Lower lobe of right lung (tissue), 2 donors: ENCODE results near the gene PAGE4. TPM values are rescaled to one million over a fixed set of nuclear protein-coding genes. Genes with fewer than 3 reads are reported as not detected.

Source experiments
- ATAC-seq, 2 donors: fragments of 200-7000 bp; cut with Tn5 transposase; one replicate each; pipeline ENCODE4 v1.9.1; 2020 to 2022; ENCODE audit warnings: mild to moderate bottlenecking in 2 of 2, moderate library complexity in 2 of 2
- DNase-seq: peaks from one replicate; pipeline ENCODE4 v3.0.0-alpha.2; 2020
- H3K27ac ChIP-seq: fragments of 200-600 bp; one replicate; pipeline ENCODE4 v1.8.0; 2022
- H3K27me3 ChIP-seq: fragments of 200-600 bp; one replicate; pipeline ENCODE4 v1.8.0; 2022; ENCODE audit warnings: low read depth
- H3K36me3 ChIP-seq: fragments of 200-600 bp; one replicate; pipeline ENCODE4 v1.8.0; 2022; ENCODE audit warnings: mild to moderate bottlenecking
- H3K4me1 ChIP-seq: fragments of 200-600 bp; one replicate; pipeline ENCODE4 v1.8.0; 2022
- H3K4me3 ChIP-seq: fragments of 200-600 bp; one replicate; pipeline ENCODE4 v1.8.0; 2022; ENCODE audit warnings: mild to moderate bottlenecking
- H3K9me3 ChIP-seq: fragments of 200-600 bp; one replicate; pipeline ENCODE4 v1.8.0; 2022
- CTCF ChIP-seq: fragments of 200-600 bp; IDR thresholded peaks from one replicate; pipeline ENCODE4 v1.8.0; 2022; ENCODE audit warnings: antibody characterized with exemption, mild to moderate bottlenecking
- intact Hi-C: fragments of 100-400 bp; cut with DNase I; formaldehyde crosslinking; loops from one replicate; pipeline ENCODE4 v1.11.0; 2022
- total RNA-seq: library from RNA; stranded (reverse); fragmentation: NEBNext Ultra II Directional; extraction: Animal tissue kit (Norgen Biotek cat#: 25700); gene quantifications from one replicate; pipeline ENCODE4 v1.2.1, GENCODE V29; 2021
- donor health status: DM: no; HTN: yes; CAD: no; lungs with severe emphysema.

The PAGE4 gene
- total RNA-seq, 1 donor from 2014 or later = not detected

GRCh38 chrX:49860867-49861535 lies 31.9 kb downstream of the PAGE4 start:
- intact Hi-C loops = no loop called here

GRCh38 chrX:49862093-49862492 lies 33.0 kb downstream of the PAGE4 start:
- Histone ChIP-seq H3K4me3 (no peak overlapping the region), H3K36me3 (no peaks in the 10 kb centered on the region), H3K9me3 (no peaks in the 10 kb centered on the region), H3K27me3 (no peaks in the 10 kb centered on the region), H3K27ac (no peak overlapping the region), H3K4me1 (no peaks in the 10 kb centered on the region)
- DNase-seq (no peak), ATAC-seq (no peak)
- intact Hi-C loops = no loop called here
- TF ChIP-seq CTCF = no peak

More at GRCh38 chrX:49860867-49861535, 31.9 kb downstream of the PAGE4 start:
- H3K27ac ChIP-seq = no peak overlapping the region
- ATAC-seq = no peak
- no peaks in the 10 kb centered on the region for H3K27me3 ChIP-seq
- DNase-seq = no peak
- no peaks in the 10 kb centered on the region for H3K9me3 ChIP-seq
- H3K36me3 ChIP-seq = no peaks in the 10 kb centered on the region
- H3K4me3 ChIP-seq = no peak overlapping the region
- TF ChIP-seq CTCF = no peak
- no peaks in the 10 kb centered on the region for H3K4me1 ChIP-seq

GRCh38 chrX:49868739-49869138 lies 39.6 kb downstream of the PAGE4 start:
- intact Hi-C loops = no loop called here
- Histone ChIP-seq H3K9me3 (no peaks in the 10 kb centered on the region), H3K36me3 (no peaks in the 10 kb centered on the region), H3K27ac (no peak overlapping the region), H3K27me3 (no peaks in the 10 kb centered on the region), H3K4me1 (no peaks in the 10 kb centered on the region), H3K4me3 (no peak overlapping the region)
- DNase-seq = no peak
- no peak for TF ChIP-seq CTCF
- no peak for ATAC-seq

- Histone ChIP-seq H3K4me1 (peaks cover 20% of the 10 kb centered on the region), H3K27me3 (no peaks in the 10 kb centered on the region), H3K36me3 (no peaks in the 10 kb centered on the region), H3K27ac (no peak overlapping the region), H3K9me3 (no peaks in the 10 kb centered on the region), H3K4me3 (no peak overlapping the region)
- intact Hi-C loops = no loop called here
- DNase-seq = no peak
- TF ChIP-seq CTCF = peak; percentile 40
- no peak for ATAC-seq
Observed at GRCh38 chrX:49876750-49877149, 47.6 kb downstream of the PAGE4 start.

GRCh38 chrX:49877397-49878101 lies 48.4 kb downstream of the PAGE4 start:
- DNase-seq (no peak), ATAC-seq (no peak)
- H3K36me3 ChIP-seq = no peaks in the 10 kb centered on the region
- no peak for TF ChIP-seq CTCF
- intact Hi-C loops = no loop called here
- H3K4me1 ChIP-seq = peaks cover 20% of the 10 kb centered on the region
- H3K27ac ChIP-seq = peak overlapping the region; percentile 77
- no peaks in the 10 kb centered on the region for H3K27me3 ChIP-seq
- no peaks in the 10 kb centered on the region for H3K9me3 ChIP-seq
- H3K4me3 ChIP-seq = no peak overlapping the region
